Epithelial cell of proximal tubule (primary cell): ENCODE results near the gene UTF1. TPM values are rescaled to one million over a fixed set of nuclear protein-coding genes. Genes with fewer than 3 reads are reported as not detected.

Source experiments
- DNase-seq: peaks from one replicate; pipeline ENCODE4 v3.0.0-alpha.2; 2011; ENCODE audit warnings: low read depth
- H3K4me3 ChIP-seq: 2 replicates; pipeline ENCODE4 v1.5.1; 2011; ENCODE audit warnings: low read depth, mild to moderate bottlenecking, low read length
- total RNA-seq: library from RNA; depleted of rRNA; stranded (reverse); fragments of >200 nt; gene quantifications from 2 replicates; pipeline ENCODE4 v1.2.3, GENCODE V29; 2015
- TF ChIP-seq, protein P1 (sequence below): conservative IDR thresholded peaks from 2 replicates; pipeline ENCODE4 v1.5.1; 2012; ENCODE audit warnings: low read depth, mild to moderate bottlenecking, low read length

The UTF1 gene
- total RNA-seq, 1 donor from 2014 or later = not detected

DNA sequence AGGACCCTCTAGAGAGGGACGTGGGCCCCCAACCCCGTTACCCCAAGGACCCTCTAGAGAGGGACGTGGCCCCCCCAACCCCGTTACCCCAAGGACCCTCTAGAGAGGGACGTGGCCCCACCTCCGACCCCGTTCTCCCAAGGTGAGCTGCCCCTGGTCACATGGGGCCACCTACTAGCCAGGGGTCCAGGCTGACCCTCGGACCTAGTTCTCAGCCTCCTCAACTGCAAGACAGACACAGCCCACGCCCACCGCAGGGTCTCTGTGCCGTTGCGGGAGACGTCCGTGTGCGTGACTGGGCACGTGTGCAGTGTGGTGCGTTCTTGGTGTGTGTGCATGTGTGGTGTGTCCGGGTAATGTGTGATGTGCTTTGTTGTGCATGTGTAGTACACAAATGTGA lies 21.6 kb upstream of the UTF1 start:
- TF ChIP-seq, protein P1, sequence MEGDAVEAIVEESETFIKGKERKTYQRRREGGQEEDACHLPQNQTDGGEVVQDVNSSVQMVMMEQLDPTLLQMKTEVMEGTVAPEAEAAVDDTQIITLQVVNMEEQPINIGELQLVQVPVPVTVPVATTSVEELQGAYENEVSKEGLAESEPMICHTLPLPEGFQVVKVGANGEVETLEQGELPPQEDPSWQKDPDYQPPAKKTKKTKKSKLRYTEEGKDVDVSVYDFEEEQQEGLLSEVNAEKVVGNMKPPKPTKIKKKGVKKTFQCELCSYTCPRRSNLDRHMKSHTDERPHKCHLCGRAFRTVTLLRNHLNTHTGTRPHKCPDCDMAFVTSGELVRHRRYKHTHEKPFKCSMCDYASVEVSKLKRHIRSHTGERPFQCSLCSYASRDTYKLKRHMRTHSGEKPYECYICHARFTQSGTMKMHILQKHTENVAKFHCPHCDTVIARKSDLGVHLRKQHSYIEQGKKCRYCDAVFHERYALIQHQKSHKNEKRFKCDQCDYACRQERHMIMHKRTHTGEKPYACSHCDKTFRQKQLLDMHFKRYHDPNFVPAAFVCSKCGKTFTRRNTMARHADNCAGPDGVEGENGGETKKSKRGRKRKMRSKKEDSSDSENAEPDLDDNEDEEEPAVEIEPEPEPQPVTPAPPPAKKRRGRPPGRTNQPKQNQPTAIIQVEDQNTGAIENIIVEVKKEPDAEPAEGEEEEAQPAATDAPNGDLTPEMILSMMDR = no peak
- H3K4me3 ChIP-seq = no peak overlapping the region
- no peak for DNase-seq

DNA sequence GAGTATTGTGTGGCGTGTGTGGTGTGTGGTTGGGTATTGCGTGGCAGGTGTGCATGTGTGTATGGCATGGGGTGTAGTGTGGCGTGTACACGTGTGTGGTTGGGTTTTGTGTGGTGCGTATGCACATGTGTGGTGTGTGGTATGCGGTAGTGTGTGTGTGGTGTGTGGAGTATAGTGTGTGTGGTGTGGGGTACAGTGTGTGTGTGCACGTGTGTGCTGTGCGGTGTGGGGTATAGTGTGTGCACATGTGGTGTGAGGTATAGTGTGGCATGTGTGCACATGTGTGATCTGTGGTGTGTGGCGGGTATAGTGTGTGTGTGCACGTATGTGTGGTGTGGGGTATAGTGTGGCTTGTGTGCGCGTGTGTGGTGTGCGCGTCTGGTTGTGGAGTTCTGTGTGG lies 20.9 kb upstream of the UTF1 start:
- no peak overlapping the region for H3K4me3 ChIP-seq
- no peak for DNase-seq
- TF ChIP-seq, protein P1 = no peak

DNA sequence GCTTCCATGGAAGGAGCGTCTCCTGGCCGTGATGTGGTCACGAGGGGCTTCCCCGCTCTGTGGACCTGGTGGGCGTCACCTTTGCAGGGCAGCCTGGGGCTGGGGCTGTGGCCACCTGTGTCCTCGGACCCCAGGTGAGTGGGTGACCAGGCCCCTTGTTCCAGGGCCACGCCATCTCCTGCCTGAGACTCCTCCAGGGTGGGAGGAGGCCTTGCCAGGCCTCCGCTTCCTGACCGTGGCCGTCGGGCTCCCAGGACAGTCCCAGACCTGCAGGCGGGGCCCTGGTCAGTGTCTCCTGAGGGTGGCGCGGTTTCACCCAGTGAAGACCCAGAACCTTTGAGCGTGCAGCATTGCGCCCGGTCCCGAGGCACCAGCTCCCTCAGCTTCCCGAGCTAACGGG lies 20.4 kb upstream of the UTF1 start:
- no peak for DNase-seq
- TF ChIP-seq, protein P1 = no peak
- H3K4me3 ChIP-seq = no peak overlapping the region

DNA sequence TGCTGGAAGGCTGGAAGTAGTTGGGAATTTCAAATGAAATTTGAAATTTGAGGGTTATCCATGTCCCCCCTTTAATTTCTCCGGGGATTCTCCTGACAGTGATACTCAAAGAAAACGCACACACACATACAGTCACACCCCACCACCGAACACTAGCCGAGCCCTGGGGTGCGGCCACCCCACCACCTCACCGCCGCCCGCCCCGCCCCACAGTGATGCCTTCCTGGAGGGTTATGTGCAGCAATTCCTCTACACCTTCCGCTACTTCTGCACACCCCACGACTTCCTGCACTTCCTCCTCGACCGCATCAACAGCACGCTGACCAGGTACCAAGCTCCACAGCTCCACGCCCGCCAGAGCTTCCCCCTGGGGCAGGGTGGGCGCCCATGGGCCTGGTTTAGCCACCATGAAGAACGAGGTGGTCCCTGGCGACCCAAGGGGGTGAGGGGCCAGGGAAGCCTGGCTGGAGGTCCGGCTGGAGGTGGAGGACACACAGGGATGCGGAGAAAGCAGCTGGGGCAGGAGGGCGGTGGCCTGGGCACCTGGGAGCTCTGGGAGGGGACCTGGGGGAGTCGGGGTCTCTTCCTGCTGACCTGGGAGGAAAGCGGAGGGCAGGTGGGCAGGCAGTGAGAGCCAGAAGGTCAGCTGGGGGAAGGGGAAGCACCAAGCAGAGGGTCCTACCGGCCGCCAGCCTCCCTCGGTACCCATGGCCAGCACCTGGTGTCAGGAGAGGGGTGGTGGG lies 19.4 kb upstream of the UTF1 start:
- TF ChIP-seq, protein P1 = no peak

DNA sequence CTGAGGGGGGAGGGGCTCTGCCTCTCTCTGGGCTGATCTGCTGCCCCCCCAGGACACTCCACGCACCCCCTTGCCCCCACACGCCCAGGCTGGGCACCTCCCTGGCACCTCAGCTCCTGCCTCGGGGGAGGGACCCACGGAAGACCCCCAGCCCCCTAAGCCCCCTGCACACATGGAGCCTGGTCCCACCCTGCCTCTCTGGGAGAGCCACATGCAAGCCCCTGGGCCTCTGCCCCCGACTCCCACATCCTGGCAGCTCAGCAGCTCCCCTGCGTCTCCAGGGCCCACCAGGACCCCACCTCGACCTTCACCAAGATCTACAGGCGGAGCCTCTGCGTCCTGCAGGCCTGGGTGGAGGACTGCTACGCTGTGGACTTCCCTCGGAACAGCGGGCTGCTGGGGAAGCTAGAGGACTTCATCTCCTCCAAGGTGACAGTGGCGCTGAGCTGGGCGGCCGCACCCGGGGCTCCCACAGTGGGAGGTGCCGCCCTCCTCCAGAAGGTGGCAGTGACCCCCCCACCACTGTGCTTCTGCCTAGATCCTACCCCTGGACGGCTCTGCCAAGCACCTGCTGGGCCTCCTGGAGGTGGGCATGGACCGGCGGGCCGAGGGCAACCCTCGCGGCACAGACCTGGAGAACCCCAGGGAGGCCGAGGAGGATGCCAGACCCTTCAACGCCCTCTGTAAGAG lies 18.7 kb upstream of the UTF1 start:
- no peak overlapping the region for H3K4me3 ChIP-seq
- DNase-seq = no peak
- TF ChIP-seq, protein P1 = no peak

More for the DNA sequence above, 19.4 kb upstream of the UTF1 start:
- DNase-seq = no peak
- no peak overlapping the region for H3K4me3 ChIP-seq

DNA sequence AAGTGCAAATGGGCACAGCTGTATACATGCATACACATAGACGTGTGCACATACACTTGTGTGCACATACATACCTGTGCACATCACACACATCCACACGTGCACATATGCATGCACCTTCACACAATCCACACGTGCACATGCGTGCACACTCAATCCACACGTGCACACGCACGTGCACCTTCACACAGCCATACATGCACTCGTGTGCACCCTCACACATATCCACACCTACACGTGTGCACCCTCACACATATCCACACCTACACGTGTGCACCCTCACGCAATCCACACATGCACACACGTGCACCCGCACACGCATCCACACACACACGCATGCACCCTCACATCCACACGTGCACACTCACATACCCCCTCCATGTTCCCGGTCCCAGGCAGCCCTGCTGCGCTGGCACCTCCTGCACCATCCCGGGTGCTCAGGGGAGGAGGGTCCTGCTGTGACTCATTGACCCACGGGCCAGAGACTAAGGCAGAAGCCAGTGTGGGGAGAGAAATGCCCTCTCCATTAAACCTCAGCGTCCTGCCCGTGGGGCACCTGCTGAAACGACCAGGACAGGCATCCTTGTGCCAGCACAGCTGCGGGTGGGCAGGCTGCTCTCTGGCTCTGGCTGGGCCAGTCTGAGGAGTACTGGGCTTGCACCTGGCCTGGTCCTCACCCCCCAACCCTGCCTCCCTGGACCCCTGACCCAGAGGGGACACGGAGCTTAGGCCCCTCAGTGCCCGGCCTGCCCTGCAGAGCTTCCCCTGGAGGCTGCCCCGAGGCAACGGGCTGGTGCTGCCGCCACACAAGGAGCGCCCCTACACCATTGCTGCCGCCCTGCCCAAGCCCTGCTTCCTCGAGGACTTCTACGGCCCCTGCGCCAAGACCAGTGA lies 17.8 kb upstream of the UTF1 start:
- H3K4me3 ChIP-seq = no peak overlapping the region
- no peak for DNase-seq
- TF ChIP-seq, protein P1 = no peak
